HCT116 (cell line): ENCODE measurements around the gene SLC66A2. TPM values are rescaled to one million over a fixed set of nuclear protein-coding genes. Genes with fewer than 3 reads are reported as not detected.

Source experiments
- ATAC-seq: fragments of 200-7000 bp; cut with Tn5 transposase; 2 replicates; pipeline ENCODE4 v1.9.1; 2020; ENCODE audit warnings: mild to moderate bottlenecking, moderate library complexity
- BruUV-seq: library from RNA; stranded (reverse); fragments of 400-500 nt; replicated peaks from 2 replicates; lab custom pipeline; 2021; lab: Mats Ljungman, UMichigan
- CTCF ChIA-PET: fragments of 300-600 bp; sonication (Branson Sonifier 250); formaldehyde crosslinking; loops from one replicate; lab custom pipeline; 2021; ENCODE audit warnings: antibody characterized with exemption; lab: Charles Lee
- POLR2A ChIA-PET: fragments of 300-600, 350-600 bp; sonication (Branson Sonifier 250); formaldehyde crosslinking; loops from one replicate; lab custom pipeline; 2021; ENCODE audit warnings: antibody characterized with exemption; lab: Charles Lee
- RAD21 ChIA-PET, 2 experiments: fragments of 300-600 bp; sonication (Branson Sonifier 250); formaldehyde crosslinking; loops; one replicate each; lab custom pipeline; 2023; ENCODE audit warnings: low total read pairs in 2 of 2; ENCODE audit not compliant: uncharacterized antibody in 2 of 2, unreplicated experiment in 2 of 2, low non-redundant PET in 1 of 2; lab: Charles Lee
- DNase-seq: peaks from one replicate; pipeline ENCODE4 v3.0.0-alpha.2; 2010; ENCODE audit warnings: low read depth, low spot score
- H2AFZ ChIP-seq: fragments of 200-600 bp; shearing (Covaris generic), sonication (generic); 2 replicates; pipeline ENCODE4 v1.6.1; 2017; ENCODE audit warnings: low read depth, mixed run types, mixed read lengths, antibody characterized with exemption, low read length; ENCODE audit not compliant: poor library complexity, severe bottlenecking
- H3K27ac ChIP-seq: 2 replicates; pipeline ENCODE4 v1.5.1; 2012; ENCODE audit warnings: low read depth, low read length
- H3K27me3 ChIP-seq: fragments of 200-600 bp; sonication (generic); 2 replicates; pipeline ENCODE4 v1.6.1; 2016; ENCODE audit warnings: mixed run types, low read length, mixed read lengths; ENCODE audit not compliant: insufficient read depth
- H3K36me3 ChIP-seq, 2 experiments: fragments of 200-500 bp in 1 of 2; fragments of 200-600 bp in 1 of 2; sonication (Bioruptor generic) in 1 of 2; sonication (generic) in 1 of 2; 2 replicates each; pipeline versions ENCODE4 v1.5.1 to v1.6.1; 2014 to 2016; ENCODE audit warnings: low read length in 2 of 2, inconsistent platforms in 1 of 2, mixed read lengths in 1 of 2, mixed run types in 1 of 2; ENCODE audit not compliant: insufficient read depth in 2 of 2, control insufficient read depth in 1 of 2
- H3K4me1 ChIP-seq, 2 experiments: fragments of 200-600 bp in 1 of 2; sonication (generic) in 1 of 2; 2 replicates each; pipeline versions ENCODE4 v1.5.1 to v1.6.1; 2012 to 2017; ENCODE audit warnings: low read length in 2 of 2, inconsistent platforms in 1 of 2, mild to moderate bottlenecking in 1 of 2, mixed read lengths in 1 of 2, mixed run types in 1 of 2, moderate library complexity in 1 of 2; ENCODE audit not compliant: insufficient read depth in 2 of 2, control insufficient read depth in 1 of 2
- H3K4me2 ChIP-seq: fragments of 200-600 bp; sonication (generic); 2 replicates; pipeline ENCODE4 v1.6.1; 2017; ENCODE audit warnings: mixed run types, low read length, mixed read lengths
- H3K4me3 ChIP-seq, 2 experiments: fragments of 200-600 bp in 1 of 2; sonication (generic) in 1 of 2; replicated peaks in 1 of 2; 2 replicates each; pipeline ENCODE4 v1.5.1; 2011 to 2016; ENCODE audit warnings: low read length in 2 of 2, control low read depth in 1 of 2, low read depth in 1 of 2, mild to moderate bottlenecking in 1 of 2, mixed read lengths in 1 of 2, mixed run types in 1 of 2
- H3K79me2 ChIP-seq: fragments of 200-600 bp; sonication (generic); 2 replicates; pipeline ENCODE4 v1.6.1; 2017; ENCODE audit warnings: mild to moderate bottlenecking, mixed run types, low read length, moderate library complexity, mixed read lengths; ENCODE audit not compliant: insufficient read depth
- H3K9ac ChIP-seq: fragments of 200-600 bp; sonication (generic); 2 replicates; pipeline ENCODE4 v1.6.1; 2016; ENCODE audit warnings: low read length, mixed read lengths
- H3K9me2 ChIP-seq: fragments of 200-600 bp; sonication (generic), shearing (Covaris generic); 2 replicates; pipeline ENCODE4 v1.6.1; 2017; ENCODE audit warnings: mixed run types, mild to moderate bottlenecking, moderate library complexity; ENCODE audit not compliant: insufficient read depth
- H3K9me3 ChIP-seq, 2 experiments: fragments of 200-500 bp in 1 of 2; fragments of 200-600 bp in 1 of 2; sonication (Bioruptor generic) in 1 of 2; sonication (generic) in 1 of 2; 2 replicates each; pipeline ENCODE4 v1.6.1; 2014 to 2017; ENCODE audit warnings: low read length in 2 of 2, mixed read lengths in 2 of 2, inconsistent platforms in 1 of 2, low read depth in 1 of 2, mild to moderate bottlenecking in 1 of 2, mixed run types in 1 of 2, moderate library complexity in 1 of 2; ENCODE audit not compliant: control insufficient read depth in 1 of 2, insufficient read depth in 1 of 2
- H4K20me1 ChIP-seq: fragments of 200-600 bp; sonication (generic), shearing (Covaris generic); 2 replicates; pipeline ENCODE4 v1.6.1; 2017; ENCODE audit warnings: mixed run types, mild to moderate bottlenecking, moderate library complexity; ENCODE audit not compliant: insufficient read depth
- ATF3 ChIP-seq: IDR thresholded peaks from 2 replicates; pipeline ENCODE4 v1.6.1; 2012
- EGR1 ChIP-seq: IDR thresholded peaks from 2 replicates; pipeline ENCODE4 v1.6.1; 2012; ENCODE audit warnings: low read depth
- EZH2 ChIP-seq: fragments of 200-600 bp; sonication (generic); IDR thresholded peaks from 2 replicates; pipeline ENCODE4 v1.6.1; 2017; ENCODE audit warnings: antibody characterized with exemption, mixed run types
- EZH2phosphoT487 ChIP-seq: fragments of 200-600 bp; IDR thresholded peaks from 2 replicates; pipeline ENCODE4 v1.6.1; 2018; ENCODE audit warnings: antibody characterized with exemption, borderline replicate concordance
- FOSL1 ChIP-seq: IDR thresholded peaks from 2 replicates; pipeline ENCODE4 v1.6.1; 2012; ENCODE audit warnings: low read depth
- JUND ChIP-seq: IDR thresholded peaks from 2 replicates; pipeline ENCODE4 v1.6.1; 2012
- POLR2A ChIP-seq: IDR thresholded peaks from 2 replicates; pipeline ENCODE4 v1.7.0; 2011; ENCODE audit warnings: borderline replicate concordance; ENCODE audit not compliant: insufficient read depth, insufficient read length; ENCODE audit errors: extremely low read depth
- POLR2AphosphoS5 ChIP-seq: IDR thresholded peaks from 2 replicates; pipeline ENCODE4 v1.6.1; 2011; ENCODE audit warnings: mild to moderate bottlenecking, low read depth, low read length, moderate library complexity
- SP1 ChIP-seq: IDR thresholded peaks from 2 replicates; pipeline ENCODE4 v1.6.1; 2012; ENCODE audit warnings: low read depth
- SRF ChIP-seq: IDR thresholded peaks from 2 replicates; pipeline ENCODE4 v1.6.1; 2012; ENCODE audit warnings: low read depth
- TCF7L2 ChIP-seq: IDR thresholded peaks from 2 replicates; pipeline ENCODE4 v1.7.0; 2011; ENCODE audit warnings: borderline replicate concordance, inconsistent platforms; ENCODE audit not compliant: insufficient read depth, insufficient read length; ENCODE audit errors: extremely low read depth
- intact Hi-C: fragments of 100-400 bp; cut with micrococcal nuclease; formaldehyde crosslinking; loops from 2 replicates; pipeline ENCODE4 v1.10.0; 2022
- total RNA-seq: library from RNA; stranded (reverse); gene quantifications from one replicate; pipeline ENCODE4 v1.2.1, GENCODE V29; 2021; ENCODE audit not compliant: unreplicated experiment

The SLC66A2 gene
- total RNA-seq, 1 experiment from 2014 or later = 44.9 TPM

- H3K4me1 ChIP-seq = no peaks in the 10 kb centered on the region
- no peak overlapping the region for H3K27ac ChIP-seq
- DNase-seq (no peak), ATAC-seq (no peak)
- no peak overlapping the region for H3K4me3 ChIP-seq
- no peaks in the 10 kb centered on the region for H3K9me2 ChIP-seq
- ChIA-PET CTCF (no interaction called here), RAD21 (no interaction called here), POLR2A (no interaction called here)
- H4K20me1 ChIP-seq = no peaks in the 10 kb centered on the region
- no peak overlapping the region for H2AFZ ChIP-seq
- no peaks in the 10 kb centered on the region for H3K79me2 ChIP-seq
- H3K9ac ChIP-seq = no peak overlapping the region
- TF ChIP-seq ATF3 (no peak), EZH2phosphoT487 (no peak), SP1 (no peak), FOSL1 (no peak), EGR1 (no peak), SRF (no peak), TCF7L2 (no peak), EZH2 (no peak), POLR2AphosphoS5 (no peak), JUND (no peak)
- BruUV-seq = no TSS peak
- H3K27me3 ChIP-seq = no peaks in the 10 kb centered on the region
- intact Hi-C loops = no loop called here
- H3K36me3 ChIP-seq = peaks cover 0 to 17% of the 10 kb centered on the region in 2 experiments; a peak in 1 of 4 replicates
- H3K4me2 ChIP-seq = no peak overlapping the region
- H3K9me3 ChIP-seq = no peaks in the 10 kb centered on the region
Observed at GRCh38 chr18:79904357-79905147, 46.9 kb downstream of the SLC66A2 start.

GRCh38 chr18:79903787-79904356, 47.6 kb downstream of the SLC66A2 start:
- Histone ChIP-seq H3K9me3 (no peaks in the 10 kb centered on the region), H3K27ac (no peak overlapping the region)
- RAD21 ChIA-PET = no interaction called here

More at GRCh38 chr18:79903787-79904356, 47.6 kb downstream of the SLC66A2 start:
- ChIA-PET POLR2A (no interaction called here), CTCF (no interaction called here)
- intact Hi-C loops = no loop called here
- no peak overlapping the region for H3K9ac ChIP-seq
- no peak overlapping the region for H3K4me3 ChIP-seq
- H2AFZ ChIP-seq = no peak overlapping the region
- DNase-seq (no peak), ATAC-seq (no peak)
- no peaks in the 10 kb centered on the region for H4K20me1 ChIP-seq
- no peaks in the 10 kb centered on the region for H3K4me1 ChIP-seq
- no peak overlapping the region for H3K4me2 ChIP-seq
- BruUV-seq = no TSS peak
- TF ChIP-seq POLR2A = no peak
- H3K79me2 ChIP-seq = no peaks in the 10 kb centered on the region
- H3K36me3 ChIP-seq = peaks cover 0 to 15% of the 10 kb centered on the region in 2 experiments; a peak in 1 of 4 replicates
- H3K27me3 ChIP-seq = no peaks in the 10 kb centered on the region
- H3K9me2 ChIP-seq = no peaks in the 10 kb centered on the region
